Measurements from ENCODE around the gene SERGEF. TPM values are rescaled to one million over a fixed set of nuclear protein-coding genes. Genes with fewer than 3 reads are reported as not detected.

SERGEF gene
- total and polyA plus RNA-seq, 10 of the 15 experiments (the other 5 are each of a cell fraction or from before 2014, with no cell fraction given): 14.6 to 27.8 (median 22.4) TPM

DNA sequence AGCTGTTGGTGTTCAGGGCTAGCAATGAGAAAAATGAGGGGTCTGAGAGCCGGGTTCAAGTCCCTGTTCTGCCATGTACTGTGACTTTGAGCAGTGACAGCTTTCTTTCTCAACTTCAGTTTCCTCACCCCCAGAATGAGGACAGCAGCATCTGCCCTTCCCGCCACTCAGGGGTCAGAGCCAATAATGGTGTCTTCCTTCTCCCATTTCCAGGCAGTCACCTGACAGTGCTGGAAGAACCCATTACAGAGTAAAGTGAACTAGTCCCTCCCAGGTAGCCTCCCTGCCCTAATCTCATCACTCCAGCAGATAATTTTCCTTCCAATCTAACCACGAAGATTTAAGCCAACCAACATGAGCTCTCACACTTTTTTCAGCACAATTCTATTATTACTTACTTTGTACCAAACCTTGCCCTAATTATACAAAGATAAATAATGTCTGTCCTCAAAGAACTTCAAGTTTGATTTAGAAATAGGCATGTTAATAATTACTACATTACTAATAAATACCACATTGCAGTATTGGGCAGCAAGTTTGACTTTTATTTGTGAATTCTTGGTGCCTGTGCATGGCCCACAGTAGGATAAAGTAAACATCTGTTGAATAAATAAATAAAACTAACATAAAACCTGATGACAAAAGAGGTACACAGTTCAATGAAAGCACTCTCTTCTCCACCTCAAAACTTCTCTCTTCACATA, 61.0 kb downstream of the SERGEF start:
- intact Hi-C loops (cut with micrococcal nuclease; ENCODE audit: unreplicated experiment) (no loop called here), in situ Hi-C loops (cut with MboI) (no loop called here)
- H4K20me1 ChIP-seq (ENCODE audit: control insufficient read depth, insufficient read depth): no peaks in the 10 kb centered on the region
- H3K4me3 ChIP-seq: no peak overlapping the region
- FAIRE-seq: no peak
- no peaks in the 10 kb centered on the region for H3K9me3 ChIP-seq (replicated peaks; ENCODE audit: control insufficient read depth, insufficient read depth, low read length)
- ATAC-seq: no peak
- ChIA-PET CTCF (interaction anchor here (2.1 kb wide), 1 partner anchor 221 kb away, joined by 5 read pairs; no protein-coding TSS in a partner anchor), POLR2A (no interaction called here), RAD21 (ENCODE audit: unreplicated experiment) (no interaction called here), SMC1A (ENCODE audit: uncharacterized antibody, unreplicated experiment) (no interaction called here)
- no peak overlapping the region for H2AFZ ChIP-seq (ENCODE audit: control insufficient read depth, low read depth, low read length)
- H3K4me2 ChIP-seq (ENCODE audit: control insufficient read depth, insufficient read depth): no peak overlapping the region
- peaks cover 0 to 7% of the 10 kb centered on the region in 2 experiments; a peak in 3 of 4 replicates for H3K36me3 ChIP-seq (ENCODE audit: control insufficient read depth in 2 of 2, insufficient read depth in 2 of 2, low read length in 1 of 2)
- WGBS (ENCODE audit: insufficient coverage, insufficient replicate concordance, low lambda C conversion rate, missing lambda C conversion rate): 88% methylated on average over 3 of the region's 3 CpGs
- TF ChIP-seq PML (IDR thresholded peaks at IDR 0.05; ENCODE audit: low read length) (no peak), SP1 (IDR thresholded peaks at IDR 0.05; ENCODE audit: low read depth, low read length) (no peak), BMI1 (IDR thresholded peaks at IDR 0.05; ENCODE audit: borderline replicate concordance) (no peak), JUND (IDR thresholded peaks at IDR 0.05; ENCODE audit: low read depth, low read length) (no peak), WRNIP1 (IDR thresholded peaks at IDR 0.05; ENCODE audit: borderline replicate concordance, low read depth, low read length) (no peak), DPF2 (IDR thresholded peaks at IDR 0.05) (no peak), ATF3 (IDR thresholded peaks at IDR 0.05; ENCODE audit: borderline replicate concordance, extremely low read depth, low read depth, low read length) (no peak), MTA2 (IDR thresholded peaks at IDR 0.05; ENCODE audit: low read depth) (no peak), ZNF207 (IDR thresholded peaks at IDR 0.05; ENCODE audit: borderline replicate concordance) (no peak), RBBP5 (conservative IDR thresholded peaks at IDR 0.05) (no peak), NFXL1 (IDR thresholded peaks at IDR 0.05; ENCODE audit: borderline replicate concordance) (no peak), TCF12 (IDR thresholded peaks at IDR 0.05; ENCODE audit: low read depth, low read length) (no peak), POLR2AphosphoS5 (IDR thresholded peaks at IDR 0.05; ENCODE audit: low read length) (no peak), ATF7 (IDR thresholded peaks at IDR 0.05; ENCODE audit: low read depth) (no peak), TCF3 (IDR thresholded peaks at IDR 0.05; ENCODE audit: borderline replicate concordance, insufficient read depth, low read depth, low read length) (no peak), CREM (IDR thresholded peaks at IDR 0.05; ENCODE audit: low read depth) (no peak), STAT1 (conservative IDR thresholded peaks at IDR 0.05) (no peak)
- TF ChIP-seq, protein P1, sequence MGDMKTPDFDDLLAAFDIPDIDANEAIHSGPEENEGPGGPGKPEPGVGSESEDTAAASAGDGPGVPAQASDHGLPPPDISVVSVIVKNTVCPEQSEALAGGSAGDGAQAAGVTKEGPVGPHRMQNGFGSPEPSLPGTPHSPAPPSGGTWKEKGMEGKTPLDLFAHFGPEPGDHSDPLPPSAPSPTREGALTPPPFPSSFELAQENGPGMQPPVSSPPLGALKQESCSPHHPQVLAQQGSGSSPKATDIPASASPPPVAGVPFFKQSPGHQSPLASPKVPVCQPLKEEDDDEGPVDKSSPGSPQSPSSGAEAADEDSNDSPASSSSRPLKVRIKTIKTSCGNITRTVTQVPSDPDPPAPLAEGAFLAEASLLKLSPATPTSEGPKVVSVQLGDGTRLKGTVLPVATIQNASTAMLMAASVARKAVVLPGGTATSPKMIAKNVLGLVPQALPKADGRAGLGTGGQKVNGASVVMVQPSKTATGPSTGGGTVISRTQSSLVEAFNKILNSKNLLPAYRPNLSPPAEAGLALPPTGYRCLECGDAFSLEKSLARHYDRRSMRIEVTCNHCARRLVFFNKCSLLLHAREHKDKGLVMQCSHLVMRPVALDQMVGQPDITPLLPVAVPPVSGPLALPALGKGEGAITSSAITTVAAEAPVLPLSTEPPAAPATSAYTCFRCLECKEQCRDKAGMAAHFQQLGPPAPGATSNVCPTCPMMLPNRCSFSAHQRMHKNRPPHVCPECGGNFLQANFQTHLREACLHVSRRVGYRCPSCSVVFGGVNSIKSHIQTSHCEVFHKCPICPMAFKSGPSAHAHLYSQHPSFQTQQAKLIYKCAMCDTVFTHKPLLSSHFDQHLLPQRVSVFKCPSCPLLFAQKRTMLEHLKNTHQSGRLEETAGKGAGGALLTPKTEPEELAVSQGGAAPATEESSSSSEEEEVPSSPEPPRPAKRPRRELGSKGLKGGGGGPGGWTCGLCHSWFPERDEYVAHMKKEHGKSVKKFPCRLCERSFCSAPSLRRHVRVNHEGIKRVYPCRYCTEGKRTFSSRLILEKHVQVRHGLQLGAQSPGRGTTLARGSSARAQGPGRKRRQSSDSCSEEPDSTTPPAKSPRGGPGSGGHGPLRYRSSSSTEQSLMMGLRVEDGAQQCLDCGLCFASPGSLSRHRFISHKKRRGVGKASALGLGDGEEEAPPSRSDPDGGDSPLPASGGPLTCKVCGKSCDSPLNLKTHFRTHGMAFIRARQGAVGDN (IDR thresholded peaks at IDR 0.05): no peak
- no peaks in the 10 kb centered on the region for H3K4me1 ChIP-seq (ENCODE audit: control insufficient read depth, insufficient read depth, low read length)
- no peaks in the 10 kb centered on the region for H3K79me2 ChIP-seq (ENCODE audit: control insufficient read depth, insufficient read depth, low read length)
- H3K27ac ChIP-seq (ENCODE audit: control insufficient read depth, insufficient read depth): no peak overlapping the region
- H3K9ac ChIP-seq (ENCODE audit: control insufficient read depth, insufficient read depth, low read length): no peak overlapping the region
- no peaks in the 10 kb centered on the region for H3K27me3 ChIP-seq (replicated peaks in 1 of 2; ENCODE audit: control insufficient read depth in 2 of 2, insufficient read depth in 2 of 2, low read length in 1 of 2)
- BruUV-seq (replicated peaks): no TSS peak
- no peak for DNase-seq (ENCODE audit: low read depth, low spot score)
